Activated CD4-positive, alpha-beta T cell treated with anti-CD3 and anti-CD28 coated beads, Interleukin-2, Interleukin-4, amounts not matched to agents 100 ng/mL and 50 ng/mL, durations not matched to agents 16 hours and 8 hours (primary cell): ENCODE measurements around the gene FRK.
"Not testable (repeated sequence)": the region's sequence is repeated elsewhere in the genome, so short reads cannot be mapped to it uniquely, and the experiment has no call there.

ENCODE experiments used
- DNase-seq: peaks from one replicate; pipeline ENCODE4 v3.0.0-alpha.2; 2020; ENCODE audit warnings: low spot score

The FRK gene, protein sequence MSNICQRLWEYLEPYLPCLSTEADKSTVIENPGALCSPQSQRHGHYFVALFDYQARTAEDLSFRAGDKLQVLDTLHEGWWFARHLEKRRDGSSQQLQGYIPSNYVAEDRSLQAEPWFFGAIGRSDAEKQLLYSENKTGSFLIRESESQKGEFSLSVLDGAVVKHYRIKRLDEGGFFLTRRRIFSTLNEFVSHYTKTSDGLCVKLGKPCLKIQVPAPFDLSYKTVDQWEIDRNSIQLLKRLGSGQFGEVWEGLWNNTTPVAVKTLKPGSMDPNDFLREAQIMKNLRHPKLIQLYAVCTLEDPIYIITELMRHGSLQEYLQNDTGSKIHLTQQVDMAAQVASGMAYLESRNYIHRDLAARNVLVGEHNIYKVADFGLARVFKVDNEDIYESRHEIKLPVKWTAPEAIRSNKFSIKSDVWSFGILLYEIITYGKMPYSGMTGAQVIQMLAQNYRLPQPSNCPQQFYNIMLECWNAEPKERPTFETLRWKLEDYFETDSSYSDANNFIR

GRCh38 chr6:116060572-116061283, at the start of gene FRK:
Gene FRK, minus strand, starts transcription at chr6:116060891. Its CDS starts 580 bp downstream, at chr6:116060311.
- DNase-seq, result no peak

- DNase-seq, result no peak
Measured at GRCh38 chr6:116108836-116109235, 48.1 kb upstream of the FRK start.

GRCh38 chr6:116106146-116106545, 45.5 kb upstream of the FRK start:
- DNase-seq, result no peak

GRCh38 chr6:116105247-116105646, 44.6 kb upstream of the FRK start:
- no peak for DNase-seq

- no peak for DNase-seq
Measured at GRCh38 chr6:116104636-116105035, 43.9 kb upstream of the FRK start.

- DNase-seq, result no peak
Measured at GRCh38 chr6:116102873-116103272, 42.2 kb upstream of the FRK start.

DNA sequence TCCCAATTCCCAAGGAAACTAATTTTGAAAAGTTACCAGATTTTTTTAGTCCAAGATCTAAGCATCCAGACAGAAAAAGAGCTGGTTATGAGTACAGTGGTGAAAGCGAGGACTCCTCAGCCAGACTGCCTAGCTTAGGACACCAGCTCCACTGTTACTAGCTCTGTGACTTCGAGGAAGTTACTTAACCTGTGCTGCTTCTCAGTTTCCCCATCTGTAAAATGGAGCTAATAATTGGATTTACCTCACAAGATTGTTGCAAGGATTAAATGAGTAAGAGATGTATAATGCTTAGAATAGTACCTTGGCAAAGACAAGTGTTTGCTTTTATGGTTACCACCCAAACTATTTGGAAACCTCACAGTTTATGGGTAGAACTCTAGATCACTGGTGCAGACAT, 41.1 kb upstream of the FRK start:
- no peak for DNase-seq

DNA sequence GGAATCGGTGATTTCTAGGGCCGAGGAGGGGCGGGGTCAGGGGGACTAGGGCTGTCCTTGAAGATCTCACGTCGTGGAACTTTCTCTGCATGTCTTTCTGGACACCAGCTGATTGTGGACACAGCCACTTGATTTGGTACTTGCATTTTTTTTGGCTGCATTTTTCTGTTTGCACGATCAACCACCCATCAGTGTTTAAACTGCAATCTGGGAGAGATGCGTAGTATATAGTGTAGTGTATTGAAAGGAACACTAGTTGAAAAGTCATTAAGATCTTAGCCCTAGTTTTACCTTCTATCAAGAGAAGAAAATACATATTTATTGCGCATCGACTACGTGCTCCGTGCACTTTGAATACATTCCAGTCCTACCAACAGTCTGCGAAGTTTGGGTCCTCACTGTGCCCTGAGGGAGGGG, 40.6 kb upstream of the FRK start:
- no peak for DNase-seq

DNA sequence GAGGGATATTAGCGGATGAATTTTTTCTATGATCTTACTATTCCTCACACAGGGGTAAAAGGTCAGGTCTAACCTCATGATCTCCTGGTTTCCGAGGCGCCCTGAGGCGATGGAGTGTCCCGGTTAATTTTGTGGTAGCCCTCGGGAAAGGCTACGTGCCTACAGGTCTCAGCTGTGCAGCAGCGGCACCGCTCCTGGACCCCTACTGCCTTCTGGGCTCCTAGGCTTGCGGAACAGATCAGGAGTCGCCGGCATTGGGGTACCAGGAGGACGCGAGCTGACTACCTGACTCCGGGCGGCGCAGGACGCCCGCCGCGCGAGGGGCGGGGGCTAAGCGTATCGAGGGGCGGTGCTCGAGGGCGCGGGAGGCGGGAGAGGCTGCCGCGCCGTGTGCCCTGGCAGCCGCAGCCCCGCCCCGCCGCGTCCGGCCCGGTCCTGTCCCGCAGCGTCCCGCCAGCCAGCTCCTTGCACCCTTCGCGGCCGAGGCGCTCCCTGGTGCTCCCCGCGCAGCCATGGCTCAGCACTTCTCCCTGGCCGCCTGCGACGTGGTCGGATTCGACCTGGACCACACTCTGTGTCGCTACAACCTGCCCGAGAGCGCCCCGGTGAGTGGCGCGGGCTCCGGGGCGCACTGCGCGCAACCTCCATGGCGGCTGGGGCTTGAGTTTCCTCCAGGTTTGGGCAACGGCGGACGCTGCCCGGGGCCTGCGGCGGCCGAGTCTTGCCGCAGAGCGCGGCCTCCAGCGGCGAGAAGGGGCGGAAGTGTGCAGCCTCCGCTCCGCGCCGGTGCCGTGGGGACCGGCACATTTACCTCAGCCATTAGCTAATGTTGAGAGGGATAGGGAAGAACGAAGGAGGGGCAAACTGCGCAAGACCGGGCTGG, 40.0 kb upstream of the FRK start, which contains the start of gene NT5DC1:
Gene NT5DC1, plus strand, starts transcription at position 435 of the 883 bp plus-strand sequence. Its CDS starts 78 bp downstream, at position 513.
- peak; percentile 82 for DNase-seq

GRCh38 chr6:116099036-116099435, 38.3 kb upstream of the FRK start:
- DNase-seq, result no peak

- no peak for DNase-seq
Measured at GRCh38 chr6:116096979-116097816, 36.5 kb upstream of the FRK start.

DNA sequence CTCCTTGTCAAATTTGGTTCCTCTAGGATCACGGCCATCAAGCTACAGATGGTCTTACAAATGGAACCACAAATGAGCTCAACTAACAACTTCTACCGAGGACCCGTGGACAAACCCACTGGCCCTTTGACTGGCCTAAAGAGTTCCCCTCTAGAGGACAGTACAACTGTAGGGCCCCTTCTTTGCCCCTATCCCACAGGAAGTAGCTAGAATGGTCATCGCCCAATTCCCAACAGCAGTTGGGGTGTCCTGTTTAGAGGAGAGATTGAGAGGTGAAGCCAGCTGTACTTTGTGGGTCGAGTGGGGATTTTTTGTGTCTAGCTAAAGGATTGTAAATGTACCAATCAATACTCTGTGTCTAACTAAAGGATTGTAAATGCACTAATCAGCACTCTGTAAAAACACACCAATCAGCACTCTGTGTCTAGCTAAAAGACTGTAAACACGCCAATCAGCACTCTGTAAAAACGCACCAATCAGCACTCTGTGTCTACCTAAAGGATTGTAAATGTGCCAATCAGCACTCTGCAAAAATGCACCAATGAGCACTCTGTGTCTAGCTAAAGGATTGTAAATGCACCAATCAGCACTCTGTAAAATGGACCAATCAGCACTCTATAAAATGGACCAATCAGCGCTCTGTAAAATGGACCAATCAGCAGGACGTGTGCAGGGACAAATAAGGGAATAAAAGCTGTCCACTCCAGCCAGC, 35.5 kb upstream of the FRK start:
- DNase-seq, result not testable (repeated sequence)

DNA sequence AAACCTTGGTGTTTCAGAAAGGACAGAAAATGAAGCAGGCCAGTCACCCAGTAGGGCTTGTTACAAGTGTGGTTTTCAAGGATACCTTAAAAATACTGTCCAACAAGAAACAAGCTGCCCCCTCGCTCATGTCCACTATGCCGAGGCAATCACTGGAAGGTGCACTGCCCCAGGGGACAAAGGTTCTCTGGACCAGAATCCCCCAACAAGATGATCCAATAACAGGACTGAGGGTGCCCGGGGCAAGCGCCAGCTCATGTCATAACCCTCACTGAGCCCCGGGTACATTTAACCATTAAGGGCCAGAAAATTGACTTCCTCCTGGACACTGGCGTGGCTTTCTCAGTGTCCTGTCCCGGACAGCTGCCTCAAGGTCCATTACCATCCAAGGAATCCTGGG, 33.4 kb upstream of the FRK start:
- DNase-seq, result no peak

- peak; percentile 26 for DNase-seq
Measured at GRCh38 chr6:116090251-116090650, 29.6 kb upstream of the FRK start.

- no peak for DNase-seq
Measured at GRCh38 chr6:116088946-116089345, 28.3 kb upstream of the FRK start.

DNA sequence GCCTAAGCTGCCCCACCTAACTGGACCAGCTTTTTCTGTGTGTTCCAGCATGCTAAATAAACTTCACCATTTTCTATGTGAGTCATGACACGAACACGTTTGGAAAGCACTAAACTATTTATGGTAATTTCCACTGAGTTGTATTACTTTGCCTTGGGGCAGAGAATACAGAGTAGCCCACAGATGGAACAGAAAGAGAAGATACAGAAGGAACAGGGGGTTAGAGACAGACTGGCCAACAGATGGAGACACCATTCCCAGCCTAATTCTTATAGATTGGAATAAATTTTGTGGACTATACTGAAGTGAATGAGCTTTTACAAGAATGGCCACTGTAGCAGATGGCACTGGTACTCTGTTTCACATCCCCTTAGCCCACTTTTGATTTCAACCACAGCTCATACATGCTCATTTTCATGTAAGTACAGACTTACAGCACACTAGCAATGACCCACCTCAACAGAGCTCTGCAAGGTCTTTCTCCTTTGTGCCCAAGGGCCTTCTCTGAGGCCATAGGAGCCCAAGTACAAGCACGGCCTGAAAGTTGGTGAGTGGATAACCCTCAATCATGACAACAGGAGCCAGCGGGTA, 26.8 kb upstream of the FRK start:
- DNase-seq, result no peak

DNA sequence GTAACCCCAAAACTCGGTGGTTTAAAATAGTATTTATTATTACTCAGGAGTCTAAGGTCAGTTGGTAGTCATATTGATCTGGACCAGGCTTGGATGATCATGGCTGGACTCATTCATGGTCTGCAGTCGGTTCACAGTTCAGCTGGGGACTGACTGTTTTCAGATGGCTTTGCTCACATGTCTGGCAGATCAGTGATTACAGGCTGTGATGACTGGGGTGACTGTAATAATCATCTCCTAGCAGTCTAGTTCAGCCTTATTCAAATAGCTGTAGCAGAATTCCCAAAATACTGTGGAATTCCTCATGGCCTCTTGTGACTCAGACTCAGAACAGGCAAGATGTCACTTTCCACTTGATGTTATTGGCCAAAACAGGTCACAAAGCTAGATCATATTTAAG, 23.6 kb upstream of the FRK start:
- no peak for DNase-seq

GRCh38 chr6:116083052-116083451, 22.4 kb upstream of the FRK start:
- DNase-seq, result no peak

DNA sequence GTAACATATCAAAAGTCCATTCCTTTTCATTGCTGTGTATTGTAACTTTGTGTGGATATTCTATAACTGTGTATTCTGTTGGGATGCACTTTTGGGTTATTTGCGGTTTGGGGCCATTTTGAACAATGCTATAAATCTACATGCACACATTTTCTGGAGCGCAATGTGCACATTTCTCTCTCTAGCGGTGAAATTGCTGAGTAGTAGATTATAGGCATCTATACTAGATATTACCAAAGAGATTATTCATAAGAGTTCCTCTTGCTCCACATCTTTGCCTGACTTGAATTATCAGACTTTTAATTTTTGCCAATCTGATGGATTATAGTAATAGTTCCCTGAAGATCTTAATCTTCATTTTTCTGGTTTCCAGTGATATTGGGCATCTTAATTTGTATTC, 18.3 kb upstream of the FRK start:
- no peak for DNase-seq

GRCh38 chr6:116078522-116078921, 17.8 kb upstream of the FRK start:
- DNase-seq, result no peak
